ENCODE data around the gene SLC6A8.

GRCh38 chrX:153706799-153707198, 19.1 kb downstream of the SLC6A8 start:
- TF ChIP-seq GATA1 (IDR thresholded peaks at IDR 0.05; ENCODE audit: low read depth, low read length) (no peak), POLR2A (IDR thresholded peaks at IDR 0.05; ENCODE audit: low read length) (no peak)

Data from erythroblast (primary cell).